Cardiac muscle cell (in vitro differentiated cells and primary cell): Measurements from ENCODE around the gene CCPG1. TPM values are rescaled to one million over a fixed set of nuclear protein-coding genes. Genes with fewer than 3 reads are reported as not detected.
"Not testable (repeated sequence)": the region's sequence is repeated elsewhere in the genome, so short reads cannot be mapped to it uniquely, and the experiment has no call there.

Experiments
- DNase-seq, 2 donors: peaks; one replicate each; pipeline versions ENCODE4 v3.0.0 to v3.0.0-alpha.2; 2010 to 2017; ENCODE audit warnings: low read depth in 1 of 2, low spot score in 1 of 2
- H3K27ac ChIP-seq: fragments of 200-600 bp; sonication (generic); 2 replicates; pipeline ENCODE4 v1.5.1; 2016
- H3K27me3 ChIP-seq: fragments of 200-600 bp; sonication (generic); 2 replicates; pipeline ENCODE4 v1.6.0; 2016; ENCODE audit warnings: control low read depth
- H3K36me3 ChIP-seq: fragments of 200-600 bp; sonication (generic); 2 replicates; pipeline ENCODE4 v1.5.1; 2016; ENCODE audit warnings: control low read depth
- H3K4me1 ChIP-seq: fragments of 200-600 bp; sonication (generic); 2 replicates; pipeline ENCODE4 v1.8.1; 2017; ENCODE audit warnings: low read depth, mild to moderate bottlenecking, mixed run types
- H3K4me3 ChIP-seq: fragments of 200-600 bp; sonication (generic); 2 replicates; pipeline ENCODE4 v1.5.1; 2016; ENCODE audit warnings: mild to moderate bottlenecking
- H3K9me3 ChIP-seq: fragments of 200-600 bp; sonication (generic); 2 replicates; pipeline ENCODE4 v1.5.1; 2017; ENCODE audit warnings: low read depth, mild to moderate bottlenecking, control low read depth
- polyA plus RNA-seq: library from polyadenylated mRNA; unstranded; fragments of >200 nt; fragmentation: Nextera tagmentation; extraction: Ambion mirVana; gene quantifications from 2 replicates; pipeline ENCODE4 v1.2.1, GENCODE V29; 2016
- total RNA-seq: library from RNA; depleted of rRNA; stranded (reverse); fragments of >200 nt; gene quantifications from 2 replicates; pipeline ENCODE4 v1.2.3, GENCODE V29; 2016
- TF ChIP-seq, protein P1 (sequence below): IDR thresholded peaks from 2 replicates; pipeline ENCODE4 v1.5.1; 2012; ENCODE audit warnings: low read depth, mild to moderate bottlenecking, low read length

Gene CCPG1
- total and polyA plus RNA-seq, 2 experiments from 2014 or later = 25.1 to 34.1 TPM

DNA sequence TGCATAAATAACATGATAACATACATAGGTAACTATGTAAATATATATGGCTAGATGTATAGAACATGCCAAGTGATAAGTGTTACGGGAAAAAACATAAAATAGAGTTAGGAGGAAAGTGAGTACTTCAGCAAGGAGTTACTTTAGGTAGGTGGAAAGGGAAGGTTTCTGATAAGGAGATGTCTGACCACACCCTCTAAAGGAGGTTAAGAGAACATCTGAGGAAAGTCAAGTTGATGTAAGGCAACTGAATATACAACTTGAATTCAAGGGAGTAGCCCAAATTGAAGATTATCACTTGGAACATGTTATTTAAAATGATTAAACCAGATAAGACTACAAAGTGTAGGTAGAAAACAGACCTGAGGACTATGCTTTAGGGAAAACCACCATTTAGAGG, 13.9 kb upstream of the CCPG1 start:
- TF ChIP-seq, protein P1, sequence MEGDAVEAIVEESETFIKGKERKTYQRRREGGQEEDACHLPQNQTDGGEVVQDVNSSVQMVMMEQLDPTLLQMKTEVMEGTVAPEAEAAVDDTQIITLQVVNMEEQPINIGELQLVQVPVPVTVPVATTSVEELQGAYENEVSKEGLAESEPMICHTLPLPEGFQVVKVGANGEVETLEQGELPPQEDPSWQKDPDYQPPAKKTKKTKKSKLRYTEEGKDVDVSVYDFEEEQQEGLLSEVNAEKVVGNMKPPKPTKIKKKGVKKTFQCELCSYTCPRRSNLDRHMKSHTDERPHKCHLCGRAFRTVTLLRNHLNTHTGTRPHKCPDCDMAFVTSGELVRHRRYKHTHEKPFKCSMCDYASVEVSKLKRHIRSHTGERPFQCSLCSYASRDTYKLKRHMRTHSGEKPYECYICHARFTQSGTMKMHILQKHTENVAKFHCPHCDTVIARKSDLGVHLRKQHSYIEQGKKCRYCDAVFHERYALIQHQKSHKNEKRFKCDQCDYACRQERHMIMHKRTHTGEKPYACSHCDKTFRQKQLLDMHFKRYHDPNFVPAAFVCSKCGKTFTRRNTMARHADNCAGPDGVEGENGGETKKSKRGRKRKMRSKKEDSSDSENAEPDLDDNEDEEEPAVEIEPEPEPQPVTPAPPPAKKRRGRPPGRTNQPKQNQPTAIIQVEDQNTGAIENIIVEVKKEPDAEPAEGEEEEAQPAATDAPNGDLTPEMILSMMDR = no peak
- H3K4me1 ChIP-seq = no peaks in the 10 kb centered on the region
- no peak for DNase-seq
- H3K27ac ChIP-seq = no peak overlapping the region
- no peaks in the 10 kb centered on the region for H3K36me3 ChIP-seq
- no peak overlapping the region for H3K4me3 ChIP-seq
- H3K27me3 ChIP-seq = no peaks in the 10 kb centered on the region
- no peaks in the 10 kb centered on the region for H3K9me3 ChIP-seq

DNA sequence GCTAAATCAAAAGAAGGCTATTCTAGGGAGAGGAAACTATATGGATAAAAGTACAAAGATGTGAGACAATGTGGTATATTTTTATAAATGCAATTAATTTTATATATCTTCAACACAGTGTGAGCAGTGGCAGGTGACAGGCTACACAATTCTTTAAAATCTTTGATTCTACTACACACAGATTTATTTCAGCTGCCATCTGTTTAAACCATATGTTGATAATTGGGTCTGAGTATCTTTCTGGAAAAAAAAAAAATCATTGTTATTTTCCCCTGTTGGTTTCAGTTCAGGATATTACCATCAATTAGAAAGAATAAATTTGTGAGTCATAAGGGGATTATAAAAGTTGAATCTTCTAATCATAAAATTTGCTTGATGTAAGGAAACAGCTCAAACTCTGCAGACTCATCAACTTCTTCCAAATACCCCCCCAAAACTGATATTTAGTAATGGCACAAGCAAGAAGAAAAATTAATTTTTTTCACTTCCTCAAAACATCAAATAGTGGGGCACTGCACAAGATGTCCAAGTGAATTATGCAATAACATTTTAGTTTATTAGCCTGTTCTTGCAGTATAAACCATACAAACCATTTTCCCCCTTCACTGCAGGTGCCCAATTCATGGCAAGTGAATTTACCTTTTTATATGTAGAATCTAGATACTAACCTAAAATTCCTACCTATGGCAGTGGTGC, 12.2 kb upstream of the CCPG1 start:
- Histone ChIP-seq H3K36me3 (no peaks in the 10 kb centered on the region), H3K4me3 (no peak overlapping the region), H3K9me3 (no peaks in the 10 kb centered on the region), H3K27ac (no peak overlapping the region), H3K27me3 (no peaks in the 10 kb centered on the region), H3K4me1 (no peaks in the 10 kb centered on the region)
- TF ChIP-seq, protein P1 = no peak
- no peak for DNase-seq

DNA sequence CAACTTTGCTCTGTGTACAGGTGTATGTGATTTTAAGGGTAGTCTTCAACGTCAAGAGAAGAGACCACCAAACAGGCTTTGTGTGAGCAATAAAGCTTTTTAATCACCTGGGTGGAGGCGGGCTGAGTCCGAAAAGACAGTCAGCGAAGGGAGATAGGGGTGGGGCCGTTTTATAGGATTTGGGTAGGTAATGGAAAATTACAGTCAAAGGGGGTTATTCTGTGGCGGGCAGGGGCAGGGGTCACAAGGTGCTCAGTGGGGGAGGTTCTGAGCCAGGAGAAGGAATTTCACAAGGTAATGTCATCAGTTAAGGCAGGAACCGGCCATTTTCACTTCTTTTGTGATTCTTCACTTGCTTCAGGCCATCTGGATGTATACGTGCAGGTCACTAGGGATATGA, 9.5 kb upstream of the CCPG1 start:
- H3K4me3 ChIP-seq, DNase-seq, H3K27me3 ChIP-seq, H3K4me1 ChIP-seq, H3K27ac ChIP-seq, H3K9me3 ChIP-seq, H3K36me3 ChIP-seq: not testable (repeated sequence)

GRCh38 chr15:55408976-55409375, 817 bp upstream of the CCPG1 start:
- not testable (repeated sequence) for DNase-seq, H3K4me1 ChIP-seq, H3K27me3 ChIP-seq, H3K36me3 ChIP-seq, H3K9me3 ChIP-seq
- H3K4me3 ChIP-seq = peak overlapping the region; percentile 65
- peak overlapping the region; percentile 58 for H3K27ac ChIP-seq

DNA sequence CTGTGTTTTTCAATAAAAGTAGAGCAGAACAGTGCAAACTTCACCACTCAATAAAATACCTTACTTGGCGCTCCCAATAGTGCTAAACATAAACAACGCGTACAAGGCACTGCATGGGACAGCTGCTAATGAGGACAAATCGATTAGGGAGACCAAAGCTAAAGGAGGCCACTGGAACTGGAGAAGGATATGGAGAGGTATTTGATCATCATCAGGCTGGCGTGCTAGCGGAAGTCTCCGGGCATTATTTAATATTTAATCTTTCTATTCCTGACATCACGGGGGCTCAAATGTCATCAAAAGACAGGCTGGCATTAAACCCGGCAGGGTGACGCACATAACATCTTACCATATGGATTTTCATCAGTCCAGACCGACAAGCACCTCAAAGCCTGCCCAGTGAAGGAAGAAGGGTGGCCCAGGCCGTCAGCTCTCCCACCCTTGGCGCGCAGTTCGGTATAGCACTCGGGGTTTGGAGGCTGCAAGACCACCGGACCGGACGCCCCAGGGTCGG, 604 bp downstream of the CCPG1 start:
- no peaks in the 10 kb centered on the region for H3K27me3 ChIP-seq
- no peak for DNase-seq
- TF ChIP-seq, protein P1 = no peak
- peak overlapping the region; percentile 90 for H3K27ac ChIP-seq
- H3K4me3 ChIP-seq = peak overlapping the region; percentile 65
- no peaks in the 10 kb centered on the region for H3K4me1 ChIP-seq
- H3K9me3 ChIP-seq = no peaks in the 10 kb centered on the region
- H3K36me3 ChIP-seq = peaks cover 3% of the 10 kb centered on the region

GRCh38 chr15:55403531-55403930, 4.6 kb downstream of the CCPG1 start:
- Histone ChIP-seq H3K4me3 (no peak overlapping the region), H3K27ac (no peak overlapping the region)

More at GRCh38 chr15:55403531-55403930, 4.6 kb downstream of the CCPG1 start:
- Histone ChIP-seq H3K4me1 (no peaks in the 10 kb centered on the region), H3K27me3 (no peaks in the 10 kb centered on the region), H3K9me3 (no peaks in the 10 kb centered on the region), H3K36me3 (peaks cover 3% of the 10 kb centered on the region)
- TF ChIP-seq, protein P1 = no peak
- peak in 1 of 2 donors; percentile 72 for DNase-seq
